ENCODE results near the gene ADH4. TPM values are rescaled to one million over a fixed set of nuclear protein-coding genes. Genes with fewer than 3 reads are reported as not detected.
"Not testable (repeated sequence)": the region's sequence is repeated elsewhere in the genome, so short reads cannot be mapped to it uniquely, and the experiment has no call there.

Gene ADH4
- total and polyA plus RNA-seq, 3 experiments from 2014 or later = not detected

DNA sequence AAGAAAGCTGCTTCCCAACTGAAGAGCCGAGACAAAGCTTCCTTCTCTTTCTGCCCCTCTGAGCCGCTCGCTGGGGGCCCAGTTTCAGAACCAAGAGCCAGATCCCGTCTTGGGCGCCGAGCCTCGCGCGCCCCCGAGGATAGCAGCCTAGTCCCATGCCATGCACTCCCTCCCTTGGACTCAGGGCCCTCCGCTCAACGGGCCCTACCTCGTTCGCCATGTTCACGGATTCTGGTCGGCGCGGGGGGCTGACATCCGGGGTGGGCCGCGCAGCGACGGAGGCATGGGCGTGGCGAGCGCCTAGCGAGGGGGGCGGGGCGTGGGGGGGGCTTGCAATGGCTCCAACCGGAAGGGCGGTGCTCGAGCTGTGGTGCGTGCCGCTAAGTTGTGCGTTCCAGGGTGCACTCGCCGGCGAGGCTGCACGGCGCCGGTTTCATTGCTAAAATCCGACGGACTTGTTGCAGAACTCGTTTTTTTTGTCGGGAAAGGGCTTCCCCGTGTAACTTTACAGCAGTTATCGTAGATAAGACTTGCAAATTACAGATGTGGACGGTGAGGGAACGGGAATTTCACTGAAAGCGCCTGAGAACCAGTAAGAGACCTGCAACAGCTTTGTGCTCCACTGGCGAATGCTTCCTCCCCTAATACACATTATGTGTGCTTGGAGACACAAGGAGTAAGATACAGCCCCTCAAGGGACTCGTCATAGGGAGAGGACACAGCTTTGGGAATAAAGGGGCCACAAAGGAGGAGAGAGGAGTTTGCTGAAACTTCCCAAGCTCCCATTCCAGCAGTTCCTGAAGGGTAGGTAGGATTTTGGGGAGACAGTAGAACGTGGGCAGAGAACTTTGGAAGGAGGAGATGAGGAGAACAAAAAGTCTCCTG, 55.4 kb downstream of the ADH4 start, which contains the start of gene ADH5:
ADH5 (minus strand) TSS at position 308 of the 885 bp plus-strand sequence; CDS start at position 220, 88 bp downstream.
- DNase-seq = peak; percentile 83 to 94 (median 85)
- peak within 1 kb of the TSS; percentile 97 for H3K4me3 ChIP-seq (ENCODE audit: low read length)
- H3K27ac ChIP-seq (ENCODE audit: low read depth, low read length) = peak within 1 kb of the TSS; percentile 85
- Mint-ChIP-seq H3K27me3 (no peaks in the 10 kb centered on the region), H3K27ac (peak within 1 kb of the TSS; percentile 94 to 99 (median 97)), H3K4me1 (peaks cover 49 to 64% (median 58%) of the 10 kb centered on the region in 3 donors), H3K9me3 (peaks cover 0 to 2% (median 0%) of the 10 kb centered on the region in 5 donors), H3K4me3 (peak within 1 kb of the TSS; percentile 96 to 99 (median 97)), H3K36me3 (peaks cover 0 to 35% (median 10%) of the 10 kb centered on the region in 3 donors)
- H3K27me3 ChIP-seq (ENCODE audit: insufficient read depth, low read length, poor library complexity, severe bottlenecking) = no peaks in the 10 kb centered on the region
- H3K36me3 ChIP-seq (ENCODE audit: insufficient read depth, low read length) = peaks cover 17% of the 10 kb centered on the region
- ChIA-PET POLR2A (interaction anchor here (0.5 to 2.8 kb wide), 13 partner anchors 15 to 946 kb away, joined by 3 to 35 read pairs (median 5); partner anchors contain the start of genes DNAJB14, EIF4E, METAP1 and RAP1GDS1), CTCF (interaction anchor here (0.6 to 2.5 kb wide), 4 partner anchors 11 to 160 kb away, joined by 3 to 21 read pairs (median 6); partner anchors contain the start of genes EIF4E and METAP1)
- H3K9me3 ChIP-seq (ENCODE audit: low read length) = no peaks in the 10 kb centered on the region
- H3K4me1 ChIP-seq (ENCODE audit: insufficient read depth, low read length) = peaks cover 15% of the 10 kb centered on the region

DNA sequence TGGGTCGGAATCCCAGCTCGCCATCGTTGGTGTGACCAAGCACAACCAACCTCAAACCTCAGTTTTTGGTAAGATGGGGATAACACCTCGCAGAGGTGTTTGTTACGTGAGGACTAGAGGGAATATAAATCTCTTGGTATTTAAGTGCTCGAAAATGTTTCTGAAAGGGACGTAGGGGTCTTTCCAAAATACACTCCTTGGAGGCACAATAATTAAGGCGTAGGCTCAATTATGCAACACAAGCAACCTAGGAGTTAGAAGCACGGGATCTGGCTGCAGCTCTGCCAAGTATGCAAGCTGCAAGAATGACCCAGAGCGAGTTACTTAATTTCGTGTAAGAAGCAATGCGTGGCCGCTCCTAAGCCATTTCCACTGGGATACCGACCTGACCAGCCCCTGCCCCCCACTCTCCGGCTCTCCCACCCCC, 56.1 kb downstream of the ADH4 start:
- H3K4me3 ChIP-seq (ENCODE audit: low read length) = peak overlapping the region; percentile 97
- peak overlapping the region; percentile 96 to 99 (median 97) for H3K4me3 Mint-ChIP-seq
- ChIA-PET POLR2A (interaction anchor here (0.5 to 2.8 kb wide), 12 partner anchors 14 to 945 kb away, joined by 3 to 35 read pairs (median 6); partner anchors contain the start of genes DNAJB14, EIF4E, METAP1 and RAP1GDS1), CTCF (interaction anchor here (1.7 to 2.5 kb wide), 3 partner anchors 10 to 93 kb away, joined by 3 to 21 read pairs (median 9); partner anchors contain the start of gene METAP1)
- peaks cover 0 to 42% (median 10%) of the 10 kb centered on the region in 3 donors for H3K36me3 Mint-ChIP-seq
- H3K9me3 Mint-ChIP-seq = peaks cover 0 to 2% (median 0%) of the 10 kb centered on the region in 5 donors
- peak overlapping the region; percentile 94 to 99 (median 97) for H3K27ac Mint-ChIP-seq
- peaks cover 20% of the 10 kb centered on the region for H3K36me3 ChIP-seq (ENCODE audit: insufficient read depth, low read length)
- H3K4me1 Mint-ChIP-seq = peaks cover 49 to 65% (median 58%) of the 10 kb centered on the region in 3 donors
- H3K9me3 ChIP-seq (ENCODE audit: low read length) = no peaks in the 10 kb centered on the region
- H3K27me3 Mint-ChIP-seq = no peaks in the 10 kb centered on the region
- H3K27me3 ChIP-seq (ENCODE audit: insufficient read depth, low read length, poor library complexity, severe bottlenecking) = no peaks in the 10 kb centered on the region
- H3K27ac ChIP-seq (ENCODE audit: low read depth, low read length) = peak overlapping the region; percentile 85
- DNase-seq = peak in 1 of 5 donors; percentile 2
- peaks cover 15% of the 10 kb centered on the region for H3K4me1 ChIP-seq (ENCODE audit: insufficient read depth, low read length)

DNA sequence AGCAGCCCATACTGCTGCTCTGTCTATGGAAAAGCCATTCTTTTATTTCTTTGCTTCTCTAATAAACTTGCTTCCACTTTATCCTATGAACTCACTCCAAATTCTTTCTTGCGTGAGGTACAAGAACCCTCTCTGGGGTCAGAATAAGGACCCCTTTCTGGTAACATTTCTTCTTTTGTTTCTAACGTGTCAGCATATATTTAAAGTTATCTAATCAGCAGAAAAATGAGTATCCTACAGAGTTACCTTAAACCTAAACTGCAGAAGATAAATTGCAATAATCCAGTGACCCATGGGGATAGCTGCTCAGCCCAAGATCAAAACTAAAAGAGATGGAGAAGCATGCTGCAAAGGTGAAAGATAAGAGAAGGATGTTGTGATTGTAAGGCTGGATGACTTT, 59.5 kb downstream of the ADH4 start:
- POLR2A ChIA-PET = no interaction called here
- CTCF ChIA-PET = interaction anchor here (2.3 kb wide), 1 partner anchor 89 kb away, joined by 5 read pairs; the partner anchor contains the start of gene METAP1
- H3K4me1 ChIP-seq (ENCODE audit: insufficient read depth, low read length) = peaks cover 10% of the 10 kb centered on the region
- peaks cover 39 to 60% (median 57%) of the 10 kb centered on the region in 3 donors for H3K4me1 Mint-ChIP-seq
- peaks cover 50% of the 10 kb centered on the region for H3K36me3 ChIP-seq (ENCODE audit: insufficient read depth, low read length)
- H3K27ac Mint-ChIP-seq = peak overlapping the region in 2 of 8 donors; percentile 27 to 29
- no peak for DNase-seq
- peaks cover 0 to 2% (median 0%) of the 10 kb centered on the region in 5 donors for H3K9me3 Mint-ChIP-seq
- H3K4me3 ChIP-seq (ENCODE audit: low read length) = no peak overlapping the region
- H3K36me3 Mint-ChIP-seq = peaks cover 0 to 74% (median 22%) of the 10 kb centered on the region in 3 donors
- no peaks in the 10 kb centered on the region for H3K9me3 ChIP-seq (ENCODE audit: low read length)
- no peaks in the 10 kb centered on the region for H3K27me3 Mint-ChIP-seq
- no peaks in the 10 kb centered on the region for H3K27me3 ChIP-seq (ENCODE audit: insufficient read depth, low read length, poor library complexity, severe bottlenecking)
- no peak overlapping the region for H3K27ac ChIP-seq (ENCODE audit: low read depth, low read length)
- peak overlapping the region in 1 of 7 donors; percentile 18 for H3K4me3 Mint-ChIP-seq

DNA sequence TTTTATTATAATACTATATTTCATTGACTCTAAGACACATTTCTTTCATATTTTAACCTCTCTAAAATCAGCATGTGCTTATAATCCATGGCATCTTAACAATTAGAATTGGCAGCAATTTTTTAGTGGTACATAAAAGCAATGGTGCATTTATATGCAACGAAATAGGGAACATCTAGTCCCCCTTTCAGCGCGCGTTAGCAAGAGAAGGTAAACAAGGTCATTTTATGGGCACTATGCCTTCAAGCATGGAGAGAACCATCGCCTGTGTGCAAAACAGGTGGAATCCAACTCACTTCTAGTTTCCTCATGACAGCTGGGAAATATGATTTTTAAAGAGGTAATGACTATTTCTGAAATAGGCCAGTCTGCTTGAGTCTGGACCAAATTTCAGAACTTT, 61.9 kb downstream of the ADH4 start:
- H3K36me3 Mint-ChIP-seq = peaks cover 7 to 82% (median 27%) of the 10 kb centered on the region in 3 donors
- H3K4me3 ChIP-seq (ENCODE audit: low read length) = no peak overlapping the region
- POLR2A ChIA-PET = no interaction called here

DNA sequence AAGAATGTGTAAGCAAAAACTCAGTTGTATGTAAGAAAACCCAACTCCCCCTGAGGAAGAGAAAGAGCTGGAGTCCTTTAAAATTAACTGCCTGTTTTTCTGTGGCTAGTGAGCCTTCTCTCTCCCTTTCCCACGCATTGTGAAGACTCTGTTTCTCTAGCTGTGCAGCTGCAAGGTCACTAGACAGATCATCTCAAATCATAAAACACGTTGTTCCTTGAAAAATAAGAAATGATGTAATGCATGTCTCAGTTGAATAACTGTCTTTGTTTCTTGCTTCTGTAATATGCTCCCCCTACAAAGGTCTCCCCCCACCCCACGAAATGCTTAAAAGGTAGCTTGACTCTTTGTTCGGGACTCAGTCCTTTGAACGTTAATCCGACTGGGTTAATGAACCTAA, 63.2 kb downstream of the ADH4 start:
- POLR2A ChIA-PET; DNase-seq; H3K27me3 ChIP-seq (ENCODE audit: insufficient read depth, low read length, poor library complexity, severe bottlenecking); H3K4me1 ChIP-seq (ENCODE audit: insufficient read depth, low read length); H3K9me3 ChIP-seq (ENCODE audit: low read length); H3K4me3 Mint-ChIP-seq; H3K27me3 Mint-ChIP-seq; CTCF ChIA-PET; H3K27ac ChIP-seq (ENCODE audit: low read depth, low read length); H3K9me3 Mint-ChIP-seq; H3K4me3 ChIP-seq (ENCODE audit: low read length): not testable (repeated sequence)
- Mint-ChIP-seq H3K4me1 (peaks cover 19 to 35% (median 32%) of the 10 kb centered on the region in 3 donors), H3K27ac (peak overlapping the region in 2 of 8 donors; percentile 56 to 77), H3K36me3 (peaks cover 10 to 91% (median 28%) of the 10 kb centered on the region in 3 donors)
- peaks cover 71% of the 10 kb centered on the region for H3K36me3 ChIP-seq (ENCODE audit: insufficient read depth, low read length)

More for the DNA sequence above, 61.9 kb downstream of the ADH4 start:
- no peak for DNase-seq
- peaks cover under 1% of the 10 kb centered on the region for H3K4me1 ChIP-seq (ENCODE audit: insufficient read depth, low read length)
- peaks cover 21 to 47% (median 41%) of the 10 kb centered on the region in 3 donors for H3K4me1 Mint-ChIP-seq
- no peaks in the 10 kb centered on the region for H3K27me3 Mint-ChIP-seq
- H3K27me3 ChIP-seq (ENCODE audit: insufficient read depth, low read length, poor library complexity, severe bottlenecking) = no peaks in the 10 kb centered on the region
- H3K36me3 ChIP-seq (ENCODE audit: insufficient read depth, low read length) = peaks cover 59% of the 10 kb centered on the region
- no peaks in the 10 kb centered on the region for H3K9me3 Mint-ChIP-seq
- no peak overlapping the region for H3K27ac ChIP-seq (ENCODE audit: low read depth, low read length)
- no peaks in the 10 kb centered on the region for H3K9me3 ChIP-seq (ENCODE audit: low read length)
- CTCF ChIA-PET = no interaction called here
- H3K27ac Mint-ChIP-seq = no peak overlapping the region
- H3K4me3 Mint-ChIP-seq = peak overlapping the region in 1 of 7 donors; percentile 0

DNA sequence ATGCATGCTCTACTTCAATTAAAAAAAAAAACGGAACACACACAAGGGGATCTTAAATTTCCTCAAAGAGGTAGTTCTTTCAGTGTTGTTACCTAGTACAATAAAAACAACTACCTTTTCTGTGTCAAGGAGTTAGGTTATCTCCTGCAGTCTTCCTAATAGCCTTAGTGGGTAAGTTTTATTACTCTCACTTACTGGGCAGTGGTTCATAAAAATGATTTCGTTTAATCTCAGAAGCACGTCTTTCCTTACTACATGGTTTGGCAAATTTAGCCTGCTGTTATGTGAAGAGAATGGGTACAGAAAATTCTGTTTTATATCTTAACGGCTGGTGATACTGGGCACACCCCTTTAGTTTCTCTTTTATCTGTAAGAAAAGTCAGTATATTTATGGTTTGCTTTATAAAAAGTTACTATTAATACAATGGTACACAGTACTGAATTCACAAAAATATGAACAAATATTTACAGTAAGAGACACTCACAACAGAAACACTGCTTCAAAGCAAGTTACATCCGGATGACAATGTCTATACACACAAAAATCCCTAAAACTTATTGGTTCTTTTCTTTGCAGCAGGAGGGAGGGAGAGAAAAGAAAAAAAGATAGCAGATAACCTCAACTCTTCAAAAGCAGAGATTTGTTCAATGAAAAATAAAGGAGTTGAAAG, 64.3 kb downstream of the ADH4 start:
- H3K4me3 Mint-ChIP-seq = no peak overlapping the region
- Histone ChIP-seq H3K4me3 (ENCODE audit: low read length) (no peak overlapping the region), H3K9me3 (ENCODE audit: low read length) (no peaks in the 10 kb centered on the region), H3K4me1 (ENCODE audit: insufficient read depth, low read length) (no peaks in the 10 kb centered on the region), H3K36me3 (ENCODE audit: insufficient read depth, low read length) (peaks cover 70% of the 10 kb centered on the region), H3K27me3 (ENCODE audit: insufficient read depth, low read length, poor library complexity, severe bottlenecking) (no peaks in the 10 kb centered on the region), H3K27ac (ENCODE audit: low read depth, low read length) (no peak overlapping the region)
- peak overlapping the region in 4 of 8 donors; percentile 43 to 82 (median 64) for H3K27ac Mint-ChIP-seq
- ChIA-PET CTCF (no interaction called here), POLR2A (no interaction called here)
- peaks cover 10 to 28% (median 23%) of the 10 kb centered on the region in 3 donors for H3K4me1 Mint-ChIP-seq
- no peaks in the 10 kb centered on the region for H3K27me3 Mint-ChIP-seq
- no peak for DNase-seq
- H3K36me3 Mint-ChIP-seq = peaks cover 10 to 90% (median 23%) of the 10 kb centered on the region in 3 donors
- H3K9me3 Mint-ChIP-seq = no peaks in the 10 kb centered on the region

DNA sequence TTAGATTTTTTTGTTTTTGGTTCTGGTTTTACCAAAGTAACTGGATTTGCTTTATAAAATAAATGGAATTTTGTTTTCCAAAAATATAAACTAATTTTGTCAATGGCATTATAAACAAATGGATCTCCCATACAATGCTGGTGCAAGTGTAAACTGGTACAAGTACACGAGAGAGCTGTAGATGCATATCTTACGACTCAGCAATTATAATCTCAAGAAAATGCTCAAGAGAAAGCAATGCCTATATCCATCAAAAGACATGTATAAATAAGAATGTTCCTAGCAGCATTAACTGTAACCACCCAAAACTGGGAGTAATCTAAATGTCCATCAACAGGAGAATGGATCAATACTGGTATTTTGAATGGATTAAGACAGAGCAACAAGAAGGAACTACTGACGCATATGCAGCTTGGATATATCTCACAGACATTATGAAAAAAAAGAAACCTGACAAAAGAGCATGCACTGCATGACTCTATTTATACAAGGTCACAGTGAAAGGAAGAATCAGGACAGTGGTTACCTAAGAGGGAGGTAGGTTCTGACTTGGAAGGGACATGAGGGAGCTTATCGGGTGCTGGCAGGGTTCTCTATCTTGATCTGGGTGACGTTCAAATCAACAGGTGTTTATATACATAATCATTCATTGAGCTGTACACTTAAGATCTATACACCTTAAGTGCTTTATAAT, 65.0 kb downstream of the ADH4 start:
- ChIA-PET CTCF (interaction anchor here (1.9 kb wide), 1 partner anchor 23 kb away, joined by 7 read pairs; no protein-coding TSS in a partner anchor), POLR2A (no interaction called here)
- H3K27me3 Mint-ChIP-seq = no peaks in the 10 kb centered on the region
- no peaks in the 10 kb centered on the region for H3K4me1 ChIP-seq (ENCODE audit: insufficient read depth, low read length)
- peaks cover 10 to 90% (median 23%) of the 10 kb centered on the region in 3 donors for H3K36me3 Mint-ChIP-seq
- peaks cover 69% of the 10 kb centered on the region for H3K36me3 ChIP-seq (ENCODE audit: insufficient read depth, low read length)
- no peak for DNase-seq
- H3K27ac ChIP-seq (ENCODE audit: low read depth, low read length) = no peak overlapping the region
- peak overlapping the region in 2 of 8 donors; percentile 43 to 82 for H3K27ac Mint-ChIP-seq
- no peaks in the 10 kb centered on the region for H3K27me3 ChIP-seq (ENCODE audit: insufficient read depth, low read length, poor library complexity, severe bottlenecking)
- H3K4me3 Mint-ChIP-seq = no peak overlapping the region
- no peaks in the 10 kb centered on the region for H3K9me3 Mint-ChIP-seq
- no peak overlapping the region for H3K4me3 ChIP-seq (ENCODE audit: low read length)
- H3K9me3 ChIP-seq (ENCODE audit: low read length) = no peaks in the 10 kb centered on the region
- peaks cover 7 to 28% (median 20%) of the 10 kb centered on the region in 3 donors for H3K4me1 Mint-ChIP-seq

All from CD8-positive, alpha-beta memory T cell (primary cell).